HG03196 (cell line): ENCODE results near the gene ANAPC1.
"Not testable (repeated sequence)": the region's sequence is repeated elsewhere in the genome, so short reads cannot be mapped to it uniquely, and the experiment has no call there.

Source experiments
- ATAC-seq: cut with Tn5 transposase; IDR thresholded peaks from one replicate; pipeline ENCODE4 v1.9.1; 2021; ENCODE audit not compliant: unreplicated experiment

The ANAPC1 gene

DNA sequence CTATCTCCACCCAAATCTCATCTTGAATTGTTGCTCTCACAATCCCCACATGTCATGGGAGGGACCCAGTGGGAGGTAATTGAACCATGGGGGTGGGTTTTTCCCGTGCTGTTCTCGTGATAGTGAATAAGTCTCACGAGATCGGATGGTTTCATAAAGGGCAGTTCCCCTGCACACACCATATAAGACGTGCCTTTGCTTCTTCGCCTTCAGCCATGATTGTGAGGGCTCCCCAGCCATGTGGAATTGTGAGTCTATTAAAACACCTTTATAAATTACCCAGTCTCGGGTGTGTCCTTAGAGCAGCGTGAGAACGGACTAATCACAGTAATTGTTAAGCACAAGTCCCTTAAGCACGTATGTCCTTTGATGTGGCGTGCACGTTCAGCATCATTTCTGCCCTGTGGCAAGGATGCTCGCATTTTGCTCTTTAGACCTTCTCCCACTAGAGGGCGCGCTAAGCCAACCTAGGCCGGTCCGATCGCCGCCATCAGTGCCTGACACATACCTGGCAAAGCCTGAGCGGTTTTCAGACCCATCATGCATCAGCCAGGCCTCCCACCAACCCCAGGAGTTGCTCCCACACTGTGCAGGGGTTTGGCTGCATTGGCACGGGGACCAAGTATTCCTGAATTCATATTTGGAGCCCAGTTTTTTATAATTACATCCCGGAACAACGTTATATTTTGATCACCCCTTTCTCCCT, 136.4 kb downstream of the ANAPC1 start:
- ATAC-seq: peak; percentile 82

DNA sequence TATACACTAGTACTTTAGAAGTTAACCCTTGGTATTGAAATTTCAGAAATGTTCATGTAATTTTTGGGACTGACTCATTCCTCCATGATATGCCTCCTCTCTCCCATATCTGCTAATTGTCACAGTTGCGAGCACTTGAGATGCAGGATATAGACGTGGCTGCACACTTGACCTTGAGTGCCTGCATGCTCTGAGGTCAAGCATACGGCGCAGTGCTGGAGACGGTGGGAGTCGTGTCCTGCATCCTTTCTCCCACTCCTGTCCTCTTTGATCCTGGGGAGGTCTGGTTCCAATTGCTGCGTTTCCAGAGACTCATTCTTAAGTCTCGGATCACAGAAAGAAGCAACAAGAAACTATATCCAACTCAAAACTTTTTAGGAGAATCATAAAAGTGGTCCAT, 139.2 kb downstream of the ANAPC1 start:
- not testable (repeated sequence) for ATAC-seq

DNA sequence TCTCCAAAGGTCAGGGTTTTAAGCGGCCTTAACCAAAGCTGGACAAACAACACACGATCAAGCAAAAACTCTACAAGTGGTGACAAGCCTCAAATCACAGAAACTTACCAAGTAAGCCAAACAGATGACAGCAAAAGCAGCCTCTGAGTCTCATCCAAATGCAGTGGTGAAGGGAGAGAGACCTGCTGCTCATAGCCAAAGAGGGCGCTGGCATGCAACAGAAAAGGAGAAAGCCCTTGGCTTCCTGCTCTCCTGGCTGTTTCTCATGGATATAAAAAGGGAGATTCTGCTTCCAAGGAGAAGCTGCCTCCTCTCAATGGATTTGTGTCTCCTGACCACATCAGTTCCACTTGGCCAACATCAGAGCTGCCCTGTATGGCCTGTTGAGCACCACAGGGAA, 142.5 kb downstream of the ANAPC1 start:
- ATAC-seq: not testable (repeated sequence)

DNA sequence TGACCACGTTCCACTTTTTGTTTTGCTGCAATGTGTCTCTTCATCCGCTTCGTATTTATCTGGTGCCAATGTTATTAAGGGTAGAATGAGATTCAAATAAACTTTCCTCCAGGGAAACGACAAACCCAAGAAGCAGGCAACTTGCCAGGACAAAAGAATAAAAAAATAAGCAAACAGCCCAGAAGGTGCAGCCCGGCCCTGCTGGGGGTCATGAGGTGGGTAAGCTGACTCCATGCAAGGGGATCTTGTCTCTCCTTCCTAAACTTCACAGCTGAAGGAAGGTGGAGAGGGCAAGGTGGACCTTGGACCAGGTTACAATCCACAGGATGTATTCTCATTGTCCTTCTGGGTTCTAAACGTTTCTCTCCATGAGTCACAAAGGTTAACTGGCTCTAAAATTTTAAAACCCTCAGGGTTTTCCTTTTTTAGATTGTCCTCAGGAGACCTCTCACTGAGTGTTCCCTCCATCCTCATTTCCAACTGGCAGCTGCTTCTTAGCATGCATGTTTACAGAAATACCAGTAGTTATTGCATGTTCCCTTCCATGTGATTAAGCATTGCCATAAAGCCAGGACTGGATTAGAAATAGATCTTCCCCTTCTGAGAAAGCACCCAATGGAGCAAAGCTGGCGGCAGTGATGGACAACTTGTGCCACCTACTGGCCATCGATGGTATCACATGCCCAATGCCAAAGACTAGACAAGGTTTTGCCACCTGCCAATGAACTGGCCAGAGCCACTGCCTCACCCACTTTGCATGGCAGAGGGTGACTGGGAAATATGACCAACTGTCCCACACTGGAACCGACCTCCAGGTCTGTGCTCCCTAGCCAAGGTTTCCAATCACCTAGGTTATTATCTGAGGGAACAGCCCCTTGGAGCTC, 147.9 kb downstream of the ANAPC1 start:
- ATAC-seq: not testable (repeated sequence)

DNA sequence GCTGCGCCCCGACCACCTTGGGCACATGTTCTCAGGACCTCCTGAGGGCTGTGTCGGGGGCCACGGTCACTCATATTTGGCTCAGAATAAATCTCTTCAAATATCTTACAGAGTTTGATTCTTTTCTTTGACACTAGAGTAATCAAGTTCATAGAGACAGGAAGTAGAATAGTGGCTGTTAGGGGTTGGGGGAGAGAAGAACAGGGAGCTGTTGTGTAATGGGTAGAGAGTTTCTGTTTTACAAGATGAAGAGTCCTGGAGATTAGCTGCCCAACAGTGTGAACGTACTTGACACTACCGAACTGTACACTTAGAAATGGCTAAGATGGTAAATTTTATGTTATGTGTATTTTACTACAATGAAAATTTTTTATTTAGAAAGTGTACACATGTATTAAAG, 148.6 kb downstream of the ANAPC1 start:
- not testable (repeated sequence) for ATAC-seq

GRCh38 chr2:111729812-111730458, 154.1 kb downstream of the ANAPC1 start:
- not testable (repeated sequence) for ATAC-seq

- not testable (repeated sequence) for ATAC-seq
These were observed 156.3 kb downstream of the ANAPC1 start for GRCh38 chr2:111727611-111728110.

DNA sequence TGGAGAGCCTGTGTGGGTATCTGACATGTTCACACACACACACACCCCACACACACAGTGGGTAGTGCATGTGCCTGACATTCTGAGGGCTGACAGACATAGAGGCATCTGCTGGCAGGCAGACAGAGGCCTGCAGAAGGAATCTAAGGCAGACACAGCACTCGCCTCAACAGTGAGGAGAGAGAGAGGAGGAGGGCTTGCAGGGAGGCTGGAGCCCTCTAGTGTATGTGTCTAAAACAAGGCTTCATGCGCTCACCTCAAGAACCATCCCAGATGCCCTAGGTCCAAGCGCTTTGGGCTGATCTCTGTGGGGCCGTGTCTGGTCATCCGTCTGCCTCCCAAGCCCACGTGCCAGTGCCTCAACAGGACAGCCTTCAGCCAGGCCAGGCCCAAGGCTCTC, 158.3 kb downstream of the ANAPC1 start:
- ATAC-seq: not testable (repeated sequence)

GRCh38 chr2:111719610-111720009, 164.4 kb downstream of the ANAPC1 start:
- ATAC-seq: not testable (repeated sequence)
